Measurements from ENCODE around the gene KANSL1.
"Not testable (repeated sequence)": the region's sequence is repeated elsewhere in the genome, so short reads cannot be mapped to it uniquely, and the experiment has no call there.

The KANSL1 gene

GRCh38 chr17:46192439-46193150 lies 634 bp downstream of the KANSL1 start:
- peak in 55 of 56 donors; percentile 36 to 99 (median 82) for DNase-seq

- DNase-seq = no peak
These were observed 1.1 kb downstream of the KANSL1 start for GRCh38 chr17:46192189-46192438.

- peak in 41 of 56 donors; percentile 3 to 67 (median 30) for DNase-seq
These were observed 1.7 kb downstream of the KANSL1 start for GRCh38 chr17:46191322-46192188.

- no peak for DNase-seq
These were observed 2.5 kb downstream of the KANSL1 start for GRCh38 chr17:46190763-46191162.

- not testable (repeated sequence) for DNase-seq
These were observed 6.4 kb downstream of the KANSL1 start for GRCh38 chr17:46186827-46187235.

- no peak for DNase-seq
These were observed 8.5 kb downstream of the KANSL1 start for GRCh38 chr17:46184696-46185095.

- not testable (repeated sequence) for DNase-seq
These were observed 9.8 kb downstream of the KANSL1 start for GRCh38 chr17:46183383-46183782.

- DNase-seq = no peak
These were observed 10.3 kb downstream of the KANSL1 start for GRCh38 chr17:46182961-46183360.

- DNase-seq = no peak
These were observed 11.3 kb downstream of the KANSL1 start for GRCh38 chr17:46181940-46182339.

- DNase-seq = not testable (repeated sequence)
These were observed 11.9 kb downstream of the KANSL1 start for GRCh38 chr17:46181316-46181715.

GRCh38 chr17:46180892-46181274 lies 12.3 kb downstream of the KANSL1 start:
- DNase-seq = no peak

- not testable (repeated sequence) for DNase-seq
These were observed 12.9 kb downstream of the KANSL1 start for GRCh38 chr17:46180185-46180891.

- DNase-seq = no peak
These were observed 13.7 kb downstream of the KANSL1 start for GRCh38 chr17:46179375-46179999.

GRCh38 chr17:46178550-46179214 lies 14.5 kb downstream of the KANSL1 start:
- DNase-seq = no peak

- no peak for DNase-seq
These were observed 16.3 kb downstream of the KANSL1 start for GRCh38 chr17:46176975-46177374.

- no peak for DNase-seq
These were observed 17.3 kb downstream of the KANSL1 start for GRCh38 chr17:46175891-46176290.

GRCh38 chr17:46173153-46173552 lies 20.1 kb downstream of the KANSL1 start:
- DNase-seq = no peak

GRCh38 chr17:46171939-46172338 lies 21.3 kb downstream of the KANSL1 start:
- DNase-seq = no peak

GRCh38 chr17:46170639-46171429 lies 22.4 kb downstream of the KANSL1 start:
- no peak for DNase-seq

GRCh38 chr17:46169913-46170638 lies 23.2 kb downstream of the KANSL1 start:
- DNase-seq = no peak
